Measurements from ENCODE around the gene LHFPL2.

Gene LHFPL2

GRCh38 chr5:78568212-78568611 is 80.4 kb downstream of the LHFPL2 start:
- DNase-seq (ENCODE audit: low read depth) = no peak

GRCh38 chr5:78567617-78568016 is 81.0 kb downstream of the LHFPL2 start:
- no peak for DNase-seq (ENCODE audit: low read depth)

DNA sequence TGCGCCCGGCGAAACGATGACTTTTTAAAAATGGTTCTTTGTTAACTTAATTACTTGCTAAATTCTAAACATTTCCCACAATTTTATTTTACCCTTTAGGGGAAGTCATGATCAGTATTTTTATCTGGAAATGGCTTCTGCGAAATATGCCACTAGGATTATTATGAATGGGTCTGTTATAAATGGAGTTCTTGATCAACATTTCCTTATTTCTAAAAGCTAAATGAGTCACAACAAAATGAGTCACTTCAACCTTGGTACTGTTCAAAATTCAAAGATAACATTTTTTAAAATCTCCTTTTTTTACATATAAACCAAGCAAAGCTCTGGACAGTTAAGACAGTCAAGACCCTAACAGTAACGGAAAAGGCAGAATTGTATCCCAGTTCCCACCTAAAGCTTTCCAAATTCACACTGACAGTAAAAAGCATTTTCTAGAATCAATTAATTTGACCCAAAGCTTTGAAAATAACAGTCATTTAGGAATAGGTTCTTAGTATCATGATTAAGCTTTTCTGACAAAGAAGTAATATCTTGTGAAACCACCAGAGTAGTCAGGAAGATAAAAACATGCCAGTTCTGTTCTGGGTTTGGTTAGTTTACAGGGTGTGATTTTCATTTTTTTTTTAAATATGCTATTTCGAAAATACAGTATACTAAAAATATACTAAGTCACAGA is 81.7 kb downstream of the LHFPL2 start:
- no peak for DNase-seq (ENCODE audit: low read depth)

- no peak for DNase-seq (ENCODE audit: low read depth)
Measured at GRCh38 chr5:78565395-78565794, 83.2 kb downstream of the LHFPL2 start.

GRCh38 chr5:78563621-78564020 is 85.0 kb downstream of the LHFPL2 start:
- no peak for DNase-seq (ENCODE audit: low read depth)

DNA sequence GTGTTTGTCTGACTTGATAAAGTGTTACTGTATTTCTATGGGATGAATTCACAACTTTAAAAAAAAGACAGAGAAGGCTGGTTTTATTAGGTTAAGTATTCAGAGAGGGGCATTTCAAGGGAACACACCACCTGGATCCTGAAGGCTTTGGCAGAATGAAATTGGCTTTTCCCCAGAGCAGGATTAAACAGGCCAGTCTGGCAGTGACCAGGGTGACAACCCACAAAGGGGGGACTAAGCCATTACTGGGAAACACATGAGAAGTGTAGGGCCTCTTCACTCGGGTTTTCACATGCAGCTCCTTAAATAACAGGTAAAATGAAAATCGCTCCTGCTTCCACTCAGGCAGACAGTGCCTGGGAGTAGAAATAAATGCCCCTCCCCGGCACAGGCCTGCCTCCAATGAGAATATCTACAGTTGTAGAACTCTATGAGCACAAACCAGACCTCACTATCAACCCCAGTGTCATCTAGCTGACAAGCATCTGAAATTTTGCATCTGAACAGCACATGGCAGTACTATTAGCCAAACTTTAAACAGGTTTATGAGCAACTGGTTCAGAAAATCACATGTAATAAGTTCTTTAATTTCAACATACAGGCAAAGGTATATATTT is 85.8 kb downstream of the LHFPL2 start:
- no peak for DNase-seq (ENCODE audit: low read depth)

- DNase-seq (ENCODE audit: low read depth) = no peak
Measured at GRCh38 chr5:78562001-78562400, 86.6 kb downstream of the LHFPL2 start.

- DNase-seq (ENCODE audit: low read depth) = no peak
Measured at GRCh38 chr5:78561261-78561660, 87.3 kb downstream of the LHFPL2 start.

DNA sequence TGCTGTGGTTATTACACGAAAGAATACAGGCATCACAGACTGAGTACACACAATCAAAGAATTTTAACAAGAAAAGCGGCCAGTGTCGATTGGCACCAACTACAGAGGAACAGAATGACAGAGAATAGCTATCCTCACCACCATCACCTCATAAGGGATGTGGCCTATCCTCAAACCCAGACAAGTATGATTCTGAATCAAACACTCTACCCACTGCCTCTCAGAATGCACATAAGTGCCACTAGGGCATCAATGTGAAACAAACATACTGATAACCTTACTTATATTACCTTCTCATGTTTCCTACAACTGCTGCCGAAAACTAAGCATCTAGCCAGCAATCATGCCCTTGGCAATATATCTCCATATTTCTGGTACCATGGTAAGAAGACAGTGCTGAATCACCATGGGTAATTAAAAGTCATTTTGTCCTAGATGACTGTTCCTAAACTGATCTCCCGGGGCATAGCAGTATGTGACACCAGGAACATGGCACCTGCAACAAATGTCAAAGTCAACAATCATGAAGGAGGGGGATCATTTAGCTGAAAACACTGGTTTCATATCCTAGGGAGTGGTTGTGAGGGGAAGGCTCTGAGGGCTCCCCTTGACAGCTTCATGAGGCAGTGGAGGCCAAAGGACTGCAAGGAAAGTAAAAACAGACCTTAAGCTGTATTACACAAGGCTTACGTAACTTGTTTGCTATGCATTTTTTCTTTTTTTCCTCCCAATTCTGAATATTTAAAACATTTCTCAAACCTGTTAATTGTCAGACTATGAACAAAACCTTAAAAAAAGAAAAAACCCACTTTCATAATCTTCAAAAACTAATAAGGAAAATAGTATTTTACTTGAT is 88.3 kb downstream of the LHFPL2 start:
- DNase-seq (ENCODE audit: low read depth) = no peak

GRCh38 chr5:78557601-78558000 is 91.0 kb downstream of the LHFPL2 start:
- no peak for DNase-seq (ENCODE audit: low read depth)

- no peak for DNase-seq (ENCODE audit: low read depth)
Measured at GRCh38 chr5:78555870-78556269, 92.7 kb downstream of the LHFPL2 start.

DNA sequence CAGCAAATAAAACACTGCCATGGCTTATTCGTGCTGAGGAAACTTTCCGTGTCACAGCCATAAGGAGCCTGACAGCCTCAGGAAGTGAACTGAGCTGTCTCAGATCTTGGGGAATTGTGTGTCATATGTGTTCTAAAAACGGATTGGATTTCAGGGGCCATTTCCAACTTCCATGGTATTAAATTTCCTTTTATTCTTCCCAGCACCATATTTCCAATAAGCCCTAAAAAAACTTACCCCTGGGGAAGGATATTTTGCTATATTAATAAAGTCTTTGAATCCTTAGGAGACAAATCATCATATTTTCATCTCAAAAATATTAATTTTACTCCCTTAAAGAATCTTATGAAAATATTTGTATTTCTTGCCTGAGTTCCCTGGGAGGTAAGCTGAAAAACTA is 93.9 kb downstream of the LHFPL2 start:
- DNase-seq (ENCODE audit: low read depth) = no peak

DNA sequence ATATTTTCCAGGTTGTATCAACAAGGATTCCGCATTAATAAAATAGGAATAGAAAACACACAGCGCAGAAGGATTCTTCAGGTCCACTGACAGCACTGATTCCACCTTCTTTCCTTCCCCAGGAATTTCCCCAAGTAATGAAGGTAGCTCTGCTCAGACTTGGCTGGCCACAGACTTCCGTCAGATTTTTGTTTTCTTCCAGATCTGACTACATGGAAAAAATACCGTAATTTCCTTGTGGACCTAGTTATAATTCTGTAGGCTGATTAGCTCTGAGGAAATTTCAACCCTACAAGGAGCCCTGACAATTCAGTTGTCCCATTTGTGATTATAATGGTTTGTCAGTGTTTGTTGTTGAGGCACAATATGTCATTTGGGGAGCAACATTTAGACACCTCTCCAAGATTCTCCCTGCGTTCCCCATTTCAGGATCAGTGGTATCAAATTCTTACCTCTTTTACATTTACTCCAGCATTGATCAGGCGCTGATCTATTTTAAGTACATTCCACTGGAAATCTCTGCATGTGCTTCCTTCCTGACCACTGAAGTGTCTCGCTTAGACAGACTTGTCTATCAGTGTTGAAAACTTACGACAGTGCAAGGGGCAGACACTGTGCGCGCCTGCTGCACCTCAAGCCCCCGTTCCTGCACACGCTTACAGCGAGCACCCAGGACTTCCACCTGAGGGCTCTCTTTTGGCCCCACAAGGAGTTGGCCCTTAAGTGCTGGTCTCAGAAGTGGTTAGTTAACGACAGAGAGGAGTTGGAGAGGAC is 94.8 kb downstream of the LHFPL2 start:
- DNase-seq (ENCODE audit: low read depth) = no peak

DNA sequence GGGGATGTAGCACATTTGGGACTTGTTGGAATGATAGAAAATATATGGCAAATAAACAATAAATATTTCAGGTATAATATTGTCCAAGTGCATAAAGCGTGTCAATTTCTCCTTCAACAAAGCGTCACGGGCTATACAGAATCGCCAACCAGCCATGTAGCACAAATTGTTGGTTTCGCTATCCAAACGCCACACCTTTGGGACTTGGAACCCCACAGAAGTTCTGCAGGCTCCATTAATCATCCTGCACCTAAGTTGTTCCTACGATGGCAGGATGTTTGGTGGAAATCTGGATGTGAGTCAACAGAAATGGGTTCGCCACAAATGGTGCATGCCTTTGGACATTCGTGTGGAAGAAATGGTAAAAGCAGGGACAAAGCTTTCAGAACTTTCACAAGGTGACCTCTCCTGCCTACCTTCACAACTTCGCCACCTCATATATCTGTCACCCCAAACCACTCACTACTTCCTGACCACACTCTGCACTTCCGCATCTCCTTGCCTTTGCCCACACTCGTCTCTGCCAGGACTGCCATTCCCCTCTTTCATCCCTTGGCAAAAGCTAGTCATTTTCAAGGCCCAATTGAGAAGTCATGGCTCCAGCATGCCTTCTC is 95.7 kb downstream of the LHFPL2 start:
- no peak for DNase-seq (ENCODE audit: low read depth)

GRCh38 chr5:78550891-78551290 is 97.7 kb downstream of the LHFPL2 start:
- DNase-seq (ENCODE audit: low read depth) = no peak

GRCh38 chr5:78549043-78549442 is 99.5 kb downstream of the LHFPL2 start:
- no peak for DNase-seq (ENCODE audit: low read depth)

DNA sequence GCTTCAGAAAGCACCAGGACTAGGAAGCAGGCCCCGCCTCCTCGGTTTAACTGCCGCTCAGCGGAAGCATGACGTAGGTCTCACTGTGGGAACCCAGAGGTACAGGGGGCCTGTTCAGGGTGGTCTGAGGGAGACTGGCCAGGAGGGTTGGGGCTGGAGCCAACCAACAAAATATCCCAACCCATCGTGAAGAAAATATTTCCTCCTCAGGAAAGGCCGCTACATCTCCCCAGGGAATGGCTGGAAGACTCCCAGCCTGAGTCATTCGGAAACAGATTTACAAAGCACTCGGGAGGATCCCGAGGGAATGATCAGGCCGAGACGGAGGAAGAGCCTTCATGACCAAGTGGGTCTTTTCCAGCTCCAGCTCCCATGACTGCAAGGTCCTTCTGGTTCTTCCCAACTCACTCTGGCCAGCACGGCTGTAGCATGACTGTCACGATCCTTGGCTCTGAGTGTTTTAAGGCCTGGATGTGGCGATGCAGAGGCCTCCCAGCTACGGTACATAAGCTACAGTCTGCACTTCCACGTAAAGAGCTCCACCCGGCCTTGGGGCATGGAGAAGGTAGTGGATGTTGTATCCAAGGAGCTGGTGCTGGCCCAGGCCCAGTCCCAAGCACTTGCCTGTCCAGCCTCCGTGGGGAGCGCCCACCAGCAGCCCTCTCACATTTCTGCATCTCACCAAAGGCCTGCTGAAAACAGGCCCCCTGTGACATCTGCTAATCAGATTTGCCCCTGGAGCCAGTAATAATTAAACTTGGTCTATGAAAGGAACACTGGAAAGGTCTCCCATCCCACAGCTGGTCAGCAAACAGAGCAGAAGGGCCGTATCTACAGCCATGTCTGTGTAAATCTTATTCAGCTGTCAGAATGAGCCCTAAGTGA is 100.6 kb downstream of the LHFPL2 start:
- no peak for DNase-seq (ENCODE audit: low read depth)

- no peak for DNase-seq (ENCODE audit: low read depth)
Measured at GRCh38 chr5:78547183-78547582, 101.4 kb downstream of the LHFPL2 start.

- DNase-seq (ENCODE audit: low read depth) = no peak
Measured at GRCh38 chr5:78546276-78546996, 102.1 kb downstream of the LHFPL2 start.

GRCh38 chr5:78545406-78545805 is 103.2 kb downstream of the LHFPL2 start:
- no peak for DNase-seq (ENCODE audit: low read depth)

All from activated T-helper 1 cell treated with Interleukin-2 at 50 U/mL for 16 hours (primary cell).